Measurements from ENCODE around the gene DVL1.

The DVL1 gene

DNA sequence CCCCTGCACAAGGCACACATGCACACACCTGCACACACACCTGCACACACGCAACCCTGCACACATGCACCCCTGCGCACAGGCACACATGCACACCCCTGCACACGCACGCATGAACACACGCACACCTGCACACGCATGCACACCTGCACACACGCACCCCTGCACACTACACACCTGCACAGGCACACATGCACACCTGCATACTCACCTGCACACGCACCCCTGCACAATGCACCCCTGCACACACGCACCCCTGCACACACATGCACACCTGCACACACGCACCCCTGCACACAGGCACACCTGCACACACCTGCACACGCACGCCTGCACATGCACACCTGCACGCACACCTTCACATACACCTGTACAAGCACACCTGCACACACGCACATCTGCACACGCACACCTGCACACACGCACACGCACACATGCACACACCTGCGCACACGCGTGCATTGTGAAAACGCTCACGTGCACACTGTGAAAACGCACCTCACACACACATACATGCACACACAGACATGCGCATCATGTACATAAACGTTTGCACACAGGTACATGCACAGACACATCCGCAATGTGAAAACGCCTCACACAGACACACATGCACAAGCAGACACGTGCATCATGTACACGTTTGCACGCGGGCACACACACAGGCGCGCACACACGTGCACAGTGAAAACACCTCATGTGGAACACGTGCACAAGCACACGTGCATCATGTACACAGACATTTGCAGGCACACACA lies 8.2 kb downstream of the DVL1 start:
- TF ChIP-seq, protein P1, sequence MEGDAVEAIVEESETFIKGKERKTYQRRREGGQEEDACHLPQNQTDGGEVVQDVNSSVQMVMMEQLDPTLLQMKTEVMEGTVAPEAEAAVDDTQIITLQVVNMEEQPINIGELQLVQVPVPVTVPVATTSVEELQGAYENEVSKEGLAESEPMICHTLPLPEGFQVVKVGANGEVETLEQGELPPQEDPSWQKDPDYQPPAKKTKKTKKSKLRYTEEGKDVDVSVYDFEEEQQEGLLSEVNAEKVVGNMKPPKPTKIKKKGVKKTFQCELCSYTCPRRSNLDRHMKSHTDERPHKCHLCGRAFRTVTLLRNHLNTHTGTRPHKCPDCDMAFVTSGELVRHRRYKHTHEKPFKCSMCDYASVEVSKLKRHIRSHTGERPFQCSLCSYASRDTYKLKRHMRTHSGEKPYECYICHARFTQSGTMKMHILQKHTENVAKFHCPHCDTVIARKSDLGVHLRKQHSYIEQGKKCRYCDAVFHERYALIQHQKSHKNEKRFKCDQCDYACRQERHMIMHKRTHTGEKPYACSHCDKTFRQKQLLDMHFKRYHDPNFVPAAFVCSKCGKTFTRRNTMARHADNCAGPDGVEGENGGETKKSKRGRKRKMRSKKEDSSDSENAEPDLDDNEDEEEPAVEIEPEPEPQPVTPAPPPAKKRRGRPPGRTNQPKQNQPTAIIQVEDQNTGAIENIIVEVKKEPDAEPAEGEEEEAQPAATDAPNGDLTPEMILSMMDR (IDR thresholded peaks at IDR 0.05) = no peak

DNA sequence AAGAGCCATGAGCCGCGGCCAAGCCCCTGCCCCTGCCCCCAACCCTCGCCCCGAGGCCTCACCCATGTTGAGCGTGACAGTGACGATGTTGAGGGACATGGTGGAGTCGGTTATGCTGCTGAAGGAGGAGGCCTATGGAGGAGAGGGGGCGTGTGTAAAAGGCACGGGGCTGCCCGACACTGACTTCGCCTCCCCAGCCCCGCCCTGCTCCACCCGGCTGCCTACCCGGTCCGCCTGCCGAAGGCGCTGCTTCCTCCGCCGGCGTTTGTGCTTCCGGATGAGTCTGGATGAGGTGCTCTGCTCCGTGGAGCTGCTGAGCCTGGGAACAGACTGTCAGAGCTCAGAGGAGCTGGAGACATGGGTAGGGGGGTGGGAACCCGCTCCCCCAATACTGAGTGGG lies 9.0 kb downstream of the DVL1 start:
- TF ChIP-seq, protein P1 (IDR thresholded peaks at IDR 0.05) = no peak

DNA sequence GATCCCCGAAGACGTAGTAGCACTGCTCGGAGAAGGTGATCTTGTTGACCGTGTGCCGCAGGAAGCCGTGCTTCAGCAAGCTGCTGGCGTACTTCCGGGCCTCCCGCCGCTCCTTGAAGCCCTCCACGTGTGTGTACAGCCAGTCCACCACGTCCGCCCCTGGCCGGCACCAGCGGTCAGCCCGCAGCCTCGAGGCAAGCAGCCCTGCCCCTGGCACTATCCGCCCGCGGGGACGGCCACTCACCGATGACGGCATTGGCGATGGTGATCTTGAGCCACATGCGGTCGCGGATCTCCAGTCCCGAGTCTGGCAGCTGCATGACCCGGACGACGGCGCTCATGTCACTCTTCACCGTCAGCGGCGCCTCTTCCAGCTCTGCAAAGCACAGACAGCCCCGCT lies 10.9 kb downstream of the DVL1 start:
- TF ChIP-seq, protein P1 (IDR thresholded peaks at IDR 0.05) = no peak

DNA sequence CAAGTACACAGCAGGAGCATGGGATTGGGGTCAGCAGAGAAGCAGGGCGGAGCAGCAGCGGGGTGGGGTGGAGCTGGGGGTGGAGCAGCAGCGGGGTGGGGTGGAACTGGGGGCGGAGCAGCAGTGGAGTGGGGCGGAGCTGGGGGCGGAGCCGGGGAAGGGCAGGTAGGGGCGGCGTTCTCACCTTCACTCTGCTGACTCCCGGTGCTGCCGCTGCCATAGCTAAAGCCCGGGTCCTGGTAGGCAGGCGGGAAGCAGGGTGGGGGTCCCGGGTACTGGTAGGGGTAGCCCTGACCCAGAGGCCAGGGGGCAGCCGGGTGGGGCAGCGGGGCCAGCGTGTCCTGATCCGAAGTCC lies 11.4 kb downstream of the DVL1 start:
- TF ChIP-seq, protein P1 (IDR thresholded peaks at IDR 0.05) = no peak

DNA sequence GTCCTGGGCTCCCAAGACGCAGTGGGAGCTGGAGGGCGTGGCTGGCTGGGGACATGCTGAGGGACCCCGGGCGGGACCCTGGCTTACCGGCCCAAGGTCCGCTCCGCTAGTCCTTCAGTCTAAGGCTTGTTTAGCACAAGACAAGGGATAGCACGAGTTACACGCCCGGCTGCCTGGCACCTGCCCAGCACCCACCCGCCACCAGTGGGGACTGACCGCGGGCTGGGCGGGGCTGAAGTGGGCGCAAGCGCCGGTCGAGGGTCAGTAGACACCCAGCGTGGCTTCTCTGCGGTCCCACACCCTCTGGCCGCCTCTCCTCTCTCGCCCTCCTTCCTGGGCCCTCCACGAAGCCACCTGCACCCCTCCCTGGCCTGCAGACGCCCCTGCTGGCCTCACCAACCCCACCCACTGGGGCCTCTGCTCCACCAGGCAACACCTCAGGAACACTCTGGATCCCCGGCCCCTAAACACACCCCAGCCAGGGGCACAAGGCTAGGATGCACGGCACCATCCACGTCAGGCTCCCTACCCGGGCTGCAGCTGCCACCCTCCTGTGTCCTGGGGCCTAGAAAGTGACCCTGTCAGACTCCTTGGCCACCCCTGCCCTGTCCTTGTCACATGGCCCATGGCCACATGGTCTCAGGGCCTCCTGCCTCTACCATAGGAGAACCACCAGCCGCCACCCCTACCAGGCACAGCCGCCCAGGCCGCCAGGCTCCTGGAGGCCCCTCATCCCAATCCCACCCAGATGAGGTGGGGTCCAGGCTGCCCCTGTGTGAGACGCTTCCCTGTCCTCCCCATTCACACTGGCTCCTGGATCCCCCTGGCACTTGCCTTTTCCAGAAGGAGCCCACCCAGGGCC lies 12.1 kb downstream of the DVL1 start:
- TF ChIP-seq, protein P1 (IDR thresholded peaks at IDR 0.05) = no peak

DNA sequence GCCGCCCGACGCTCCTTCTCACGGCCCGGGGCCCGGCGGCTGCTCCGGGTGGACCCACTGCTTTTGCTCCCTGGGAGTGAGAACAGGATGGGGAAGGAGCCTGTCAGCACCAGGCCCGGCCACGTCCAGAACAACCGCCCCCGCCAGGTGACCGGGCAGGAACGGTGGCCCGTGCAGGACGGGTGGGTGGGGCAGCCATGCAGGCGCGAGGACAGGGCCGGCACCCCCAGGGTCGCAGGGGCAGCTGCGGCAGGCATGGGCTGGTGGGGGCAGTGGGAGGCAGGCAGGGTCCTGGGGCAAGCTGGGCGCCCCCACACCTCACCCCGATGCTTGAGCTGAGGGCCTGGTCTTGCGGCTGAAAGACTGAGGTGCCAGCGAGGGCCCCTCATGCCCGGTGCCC lies 12.8 kb downstream of the DVL1 start:
- TF ChIP-seq, protein P1 (IDR thresholded peaks at IDR 0.05) = no peak

DNA sequence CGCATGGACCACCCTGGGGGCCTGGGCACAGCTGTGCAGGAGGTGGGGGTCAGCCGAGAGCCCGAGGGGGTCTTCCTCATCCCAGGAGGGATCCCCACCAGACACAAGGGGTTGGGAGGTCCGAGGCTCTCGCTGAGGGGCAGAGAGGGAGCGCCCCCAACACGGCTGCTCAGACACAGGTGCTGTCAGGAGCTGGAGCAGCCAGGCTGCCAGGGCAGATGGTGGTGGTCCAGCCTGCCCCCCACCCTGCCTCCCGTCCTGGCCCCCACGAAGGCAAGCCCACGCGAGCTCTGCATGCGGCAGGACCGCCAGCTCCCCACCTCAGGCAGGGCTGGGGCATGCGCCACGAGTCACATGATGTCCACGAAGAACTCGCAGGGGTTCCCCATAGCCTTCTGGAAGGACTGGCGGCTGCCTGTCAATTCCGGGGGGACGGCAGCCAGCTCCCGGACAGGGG lies 13.4 kb downstream of the DVL1 start:
- TF ChIP-seq, protein P1 (IDR thresholded peaks at IDR 0.05) = no peak

Data from LNCAP (cell line).